ENCODE results near the gene VAPA. TPM values are rescaled to one million over a fixed set of nuclear protein-coding genes. Genes with fewer than 3 reads are reported as not detected.

VAPA gene
- total and polyA plus RNA-seq, 9 of the 15 experiments (the other 6 are each of a cell fraction or from before 2014, with no cell fraction given): 219 to 902 (median 526) TPM

- TF ChIP-seq RERE (CRISPR knock-in tag; IDR thresholded peaks at IDR 0.05; ENCODE audit: borderline replicate concordance) (no peak), CHCHD3 (CRISPR knock-in tag; IDR thresholded peaks at IDR 0.05) (peak; percentile 75; the same call in 1 of the 2 replicates), RFX1 (IDR thresholded peaks at IDR 0.05) (no peak), CREB3L1 (IDR thresholded peaks at IDR 0.05; ENCODE audit: borderline replicate concordance, low read depth) (peak; percentile 96), SETDB1 (IDR thresholded peaks at IDR 0.05; ENCODE audit: low read length) (peak; percentile 96), TBL1XR1 (IDR thresholded peaks at IDR 0.05; ENCODE audit: low read length in 2 of 2) (peak; percentile 47 to 64; a peak in 3 of 4 replicates), ZNF639 (CRISPR knock-in tag; conservative IDR thresholded peaks at IDR 0.05 in 1 of 2, IDR thresholded peaks at IDR 0.05 in 1 of 2) (peak in 1 of 2 experiments; percentile 86; a peak in 1 of 4 replicates), ZNF444 (CRISPR knock-in tag; IDR thresholded peaks at IDR 0.05) (peak; percentile 50; the same call in 1 of the 2 replicates), ZNF589 (CRISPR knock-in tag; IDR thresholded peaks at IDR 0.05; ENCODE audit: low read depth) (0 out of 2 replicates have a peak, but pooled peaks have one; percentile 62), KLF16 (IDR thresholded peaks at IDR 0.05) (no peak), ZBTB2 (IDR thresholded peaks at IDR 0.05) (peak; percentile 84), POLR2B (IDR thresholded peaks at IDR 0.05; ENCODE audit: low read depth, partially characterized antibody) (peak; percentile 91), ZFX (CRISPR knock-in tag; IDR thresholded peaks at IDR 0.05) (peak; percentile 80), ZNF561 (CRISPR knock-in tag; conservative IDR thresholded peaks at IDR 0.05) (peak; percentile 67; the same call in 1 of the 2 replicates), E2F3 (CRISPR knock-in tag; IDR thresholded peaks at IDR 0.05) (peak; percentile 6), ZFP1 (CRISPR knock-in tag; IDR thresholded peaks at IDR 0.05) (peak; percentile 67; the same call in 1 of the 2 replicates), SREBF1 (IDR thresholded peaks at IDR 0.05; ENCODE audit: borderline replicate concordance, low read depth, low read length) (0 out of 2 replicates have a peak, but pooled peaks have one; percentile 37)
These were observed at the start of gene VAPA (continued) for GRCh38 chr18:9913526-9914333.
